WI38 (cell line): Measurements from ENCODE around the gene AGRN.

Experiments
- H3K4me3 ChIP-seq: 2 replicates; pipeline ENCODE4 v1.5.1; 2011; ENCODE audit warnings: low read depth, mild to moderate bottlenecking, control low read depth, low read length
- CTCF ChIP-seq: IDR thresholded peaks from 2 replicates; pipeline ENCODE4 v1.5.1; 2012; ENCODE audit warnings: low read depth, mild to moderate bottlenecking, control low read depth, low read length

Gene AGRN

GRCh38 chr1:1088801-1089680 lies 69.1 kb downstream of the AGRN start:
- no peak overlapping the region for H3K4me3 ChIP-seq
- no peak for TF ChIP-seq CTCF

GRCh38 chr1:1089731-1090423 lies 70.0 kb downstream of the AGRN start:
- TF ChIP-seq CTCF = no peak

GRCh38 chr1:1090424-1091343 lies 70.8 kb downstream of the AGRN start:
- H3K4me3 ChIP-seq = no peak overlapping the region
- TF ChIP-seq CTCF = no peak

More at GRCh38 chr1:1089731-1090423, 70.0 kb downstream of the AGRN start:
- no peak overlapping the region for H3K4me3 ChIP-seq

- no peak for TF ChIP-seq CTCF
These were observed 71.6 kb downstream of the AGRN start for GRCh38 chr1:1091344-1092148.

GRCh38 chr1:1092149-1092855 lies 72.4 kb downstream of the AGRN start:
- no peak overlapping the region for H3K4me3 ChIP-seq
- no peak for TF ChIP-seq CTCF

More at GRCh38 chr1:1091344-1092148, 71.6 kb downstream of the AGRN start:
- no peak overlapping the region for H3K4me3 ChIP-seq

- no peak for TF ChIP-seq CTCF
- H3K4me3 ChIP-seq = no peak overlapping the region
These were observed 73.1 kb downstream of the AGRN start for GRCh38 chr1:1092894-1093609.
